Measurements from ENCODE around the gene FOSL1. TPM values are rescaled to one million over a fixed set of nuclear protein-coding genes. Genes with fewer than 3 reads are reported as not detected.

FOSL1 gene
- total and polyA plus RNA-seq, 2 of the 13 experiments (the other 11 are each of a cell fraction or from before 2014, with no cell fraction given), result 4.0 to 4.1 TPM

GRCh38 chr11:65919141-65919572 lies 19.0 kb upstream of the FOSL1 start, which contains the start of gene DRAP1 (continued):
- TF ChIP-seq FUBP1 (CRISPR knock-in tag; IDR thresholded peaks at IDR 0.05; ENCODE audit: borderline replicate concordance) (no peak), ZNF251 (CRISPR knock-in tag; IDR thresholded peaks at IDR 0.05) (no peak), TGIF2 (CRISPR knock-in tag; IDR thresholded peaks at IDR 0.05) (peak; percentile 83; the same call in 1 of the 2 replicates), CREBL2 (CRISPR knock-in tag; IDR thresholded peaks at IDR 0.05; ENCODE audit: borderline replicate concordance) (no peak), SIN3A (IDR thresholded peaks at IDR 0.05; ENCODE audit: borderline replicate concordance, low read depth, low read length) (peak; percentile 79; the same call in 1 of the 2 replicates), BRD4 (CRISPR knock-in tag; IDR thresholded peaks at IDR 0.05) (no peak), KLF11 (CRISPR knock-in tag; IDR thresholded peaks at IDR 0.05) (0 out of 2 replicates have a peak, but pooled peaks have one; percentile 39), CCAR2 (optimal IDR thresholded peaks at IDR 0.05; ENCODE audit: low read depth, low read length) (peak; percentile 79), ZBTB20 (CRISPR knock-in tag; IDR thresholded peaks at IDR 0.05; ENCODE audit: borderline replicate concordance, low read depth) (0 out of 2 replicates have a peak, but pooled peaks have one; percentile 28), ZNF556 (CRISPR knock-in tag; IDR thresholded peaks at IDR 0.05; ENCODE audit: borderline replicate concordance) (peak; percentile 94), ZNF335 (CRISPR knock-in tag; IDR thresholded peaks at IDR 0.05) (no peak), ZC3H13 (CRISPR knock-in tag; IDR thresholded peaks at IDR 0.05) (peak; percentile 53; the same call in 1 of the 2 replicates), ZFP82 (CRISPR knock-in tag; IDR thresholded peaks at IDR 0.05; ENCODE audit: borderline replicate concordance) (no peak), ZNF225 (CRISPR knock-in tag; IDR thresholded peaks at IDR 0.05) (peak; percentile 63; the same call in 1 of the 2 replicates), ZFP36L1 (CRISPR knock-in tag; IDR thresholded peaks at IDR 0.05) (0 out of 2 replicates have a peak, but pooled peaks have one; percentile 44), SOX13 (IDR thresholded peaks at IDR 0.05) (0 out of 2 replicates have a peak, but pooled peaks have one; percentile 16), SOX13 (CRISPR knock-in tag; conservative IDR thresholded peaks at IDR 0.05 in 1 of 2, IDR thresholded peaks at IDR 0.05 in 1 of 2) (peak in 1 of 2 experiments; percentile 71; a peak in 2 of 4 replicates), STAT5B (CRISPR knock-in tag; IDR thresholded peaks at IDR 0.05) (peak; percentile 90), REST (IDR thresholded peaks at IDR 0.05; ENCODE audit: borderline replicate concordance in 1 of 2, low read depth in 1 of 2, low read length in 2 of 2) (no peak), ETV5 (CRISPR knock-in tag; IDR thresholded peaks at IDR 0.05; ENCODE audit: borderline replicate concordance) (peak; percentile 74), ZNF777 (CRISPR knock-in tag; IDR thresholded peaks at IDR 0.05) (peak; percentile 90), ZBTB1 (CRISPR knock-in tag; IDR thresholded peaks at IDR 0.05; ENCODE audit: borderline replicate concordance) (no peak), ZNF224 (CRISPR knock-in tag; IDR thresholded peaks at IDR 0.05) (no peak), ZNF639 (CRISPR knock-in tag; conservative IDR thresholded peaks at IDR 0.05) (peak; percentile 94), ZFP1 (CRISPR knock-in tag; IDR thresholded peaks at IDR 0.05) (0 out of 2 replicates have a peak, but pooled peaks have one; percentile 79)
